Skeletal muscle satellite cell (primary cell): ENCODE measurements around the gene FBXW8.
"Not testable (repeated sequence)": the region's sequence is repeated elsewhere in the genome, so short reads cannot be mapped to it uniquely, and the experiment has no call there.

ENCODE experiments used
- H3K27me3 ChIP-seq: 2 replicates; pipeline ENCODE4 v1.7.0; 2013; ENCODE audit warnings: low read length; ENCODE audit not compliant: control insufficient read depth, insufficient read depth
- H3K36me3 ChIP-seq: 2 replicates; pipeline ENCODE4 v1.7.0; 2013; ENCODE audit warnings: mild to moderate bottlenecking, control low read depth, low read length; ENCODE audit not compliant: insufficient read depth
- H3K4me1 ChIP-seq: 2 replicates; pipeline ENCODE4 v1.7.0; 2013; ENCODE audit warnings: low read length; ENCODE audit not compliant: control insufficient read depth, insufficient read depth
- H3K4me2 ChIP-seq: 2 replicates; pipeline ENCODE4 v1.7.0; 2013; ENCODE audit warnings: mild to moderate bottlenecking, low read length
- H3K4me3 ChIP-seq: 2 replicates; pipeline ENCODE4 v1.7.0; 2013; ENCODE audit warnings: low read length
- H3K9ac ChIP-seq: 2 replicates; pipeline ENCODE4 v1.7.0; 2013; ENCODE audit warnings: mild to moderate bottlenecking, low read depth, low read length, moderate library complexity
- H3K9me3 ChIP-seq: replicated peaks from 2 replicates; pipeline ENCODE4 v1.7.0; 2013; ENCODE audit warnings: mild to moderate bottlenecking, control low read depth, low read length

FBXW8 gene

DNA sequence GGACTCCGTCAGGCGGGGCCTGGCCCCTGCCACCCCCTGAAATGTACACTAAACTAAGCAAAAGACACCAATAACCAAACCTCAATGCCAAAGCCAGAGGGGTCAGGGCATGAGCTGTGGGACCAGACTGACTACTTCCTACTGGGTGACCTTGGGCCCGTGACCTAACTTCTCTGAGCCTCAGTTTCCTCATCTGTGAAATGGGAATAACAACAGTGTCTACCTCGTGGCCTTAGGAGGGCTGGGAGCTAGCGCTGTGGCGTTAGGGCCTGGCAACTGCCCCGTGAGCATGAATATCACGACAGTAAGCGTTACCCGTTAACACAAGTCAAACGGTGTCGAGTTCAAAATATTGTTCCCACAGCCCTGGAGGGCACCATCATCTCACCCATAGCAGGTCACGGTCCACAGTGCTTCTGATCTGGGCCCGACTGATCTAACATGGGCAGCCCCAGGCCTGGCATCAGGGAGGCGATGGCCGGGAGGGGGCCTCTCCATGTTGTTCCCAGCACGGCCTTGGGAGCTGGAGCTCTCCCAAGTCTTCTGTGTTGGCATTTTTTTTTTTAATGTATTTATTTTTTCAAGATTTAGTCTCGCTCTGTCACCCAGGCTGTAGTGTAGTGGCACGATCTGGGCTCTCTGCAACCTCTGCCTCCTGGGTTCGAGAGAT, 136.2 kb downstream of the FBXW8 start:
- Histone ChIP-seq H3K9me3 (no peaks in the 10 kb centered on the region), H3K4me3 (no peak overlapping the region), H3K4me2 (no peak overlapping the region), H3K9ac (no peak overlapping the region), H3K27me3 (peaks cover 30% of the 10 kb centered on the region), H3K36me3 (no peaks in the 10 kb centered on the region), H3K4me1 (no peaks in the 10 kb centered on the region)

GRCh38 chr12:117047810-117048584, 137.2 kb downstream of the FBXW8 start:
- no peak overlapping the region for H3K9ac ChIP-seq
- no peaks in the 10 kb centered on the region for H3K4me1 ChIP-seq
- no peaks in the 10 kb centered on the region for H3K9me3 ChIP-seq
- no peak overlapping the region for H3K4me3 ChIP-seq
- no peak overlapping the region for H3K4me2 ChIP-seq
- peaks cover 38% of the 10 kb centered on the region for H3K27me3 ChIP-seq
- no peaks in the 10 kb centered on the region for H3K36me3 ChIP-seq

- H3K9ac ChIP-seq = no peak overlapping the region
- no peak overlapping the region for H3K4me2 ChIP-seq
- H3K9me3 ChIP-seq = no peaks in the 10 kb centered on the region
- no peaks in the 10 kb centered on the region for H3K4me1 ChIP-seq
- H3K4me3 ChIP-seq = no peak overlapping the region
- H3K27me3 ChIP-seq = peaks cover 43% of the 10 kb centered on the region
- H3K36me3 ChIP-seq = no peaks in the 10 kb centered on the region
Measured at GRCh38 chr12:117048585-117048904, 137.8 kb downstream of the FBXW8 start.

GRCh38 chr12:117049295-117049694, 138.5 kb downstream of the FBXW8 start:
- no peaks in the 10 kb centered on the region for H3K36me3 ChIP-seq
- no peaks in the 10 kb centered on the region for H3K9me3 ChIP-seq
- no peak overlapping the region for H3K4me3 ChIP-seq
- H3K4me2 ChIP-seq = no peak overlapping the region
- peaks cover 46% of the 10 kb centered on the region for H3K27me3 ChIP-seq
- H3K9ac ChIP-seq = no peak overlapping the region
- no peaks in the 10 kb centered on the region for H3K4me1 ChIP-seq

- H3K4me3 ChIP-seq = no peak overlapping the region
- no peaks in the 10 kb centered on the region for H3K9me3 ChIP-seq
- H3K4me1 ChIP-seq = no peaks in the 10 kb centered on the region
- H3K36me3 ChIP-seq = no peaks in the 10 kb centered on the region
- H3K4me2 ChIP-seq = no peak overlapping the region
- peaks cover 44% of the 10 kb centered on the region for H3K27me3 ChIP-seq
- H3K9ac ChIP-seq = no peak overlapping the region
Measured at GRCh38 chr12:117050060-117050459, 139.3 kb downstream of the FBXW8 start.

- no peaks in the 10 kb centered on the region for H3K9me3 ChIP-seq
- no peaks in the 10 kb centered on the region for H3K36me3 ChIP-seq
- H3K4me3 ChIP-seq = no peak overlapping the region
- H3K4me2 ChIP-seq = no peak overlapping the region
- no peaks in the 10 kb centered on the region for H3K4me1 ChIP-seq
- H3K27me3 ChIP-seq = peaks cover 38% of the 10 kb centered on the region
- no peak overlapping the region for H3K9ac ChIP-seq
Measured at GRCh38 chr12:117051380-117051779, 140.6 kb downstream of the FBXW8 start.

- Histone ChIP-seq H3K4me3 (no peak overlapping the region), H3K9me3 (no peaks in the 10 kb centered on the region), H3K36me3 (no peaks in the 10 kb centered on the region), H3K4me2 (no peak overlapping the region), H3K9ac (no peak overlapping the region), H3K27me3 (peaks cover 48% of the 10 kb centered on the region), H3K4me1 (no peaks in the 10 kb centered on the region)
Measured at GRCh38 chr12:117052386-117053049, 141.8 kb downstream of the FBXW8 start.

GRCh38 chr12:117053050-117053400, 142.3 kb downstream of the FBXW8 start:
- no peaks in the 10 kb centered on the region for H3K9me3 ChIP-seq
- no peak overlapping the region for H3K9ac ChIP-seq
- H3K36me3 ChIP-seq = no peaks in the 10 kb centered on the region
- no peak overlapping the region for H3K4me3 ChIP-seq
- peaks cover 49% of the 10 kb centered on the region for H3K27me3 ChIP-seq
- no peaks in the 10 kb centered on the region for H3K4me1 ChIP-seq
- no peak overlapping the region for H3K4me2 ChIP-seq

GRCh38 chr12:117053597-117054201, 142.9 kb downstream of the FBXW8 start:
- no peaks in the 10 kb centered on the region for H3K36me3 ChIP-seq

DNA sequence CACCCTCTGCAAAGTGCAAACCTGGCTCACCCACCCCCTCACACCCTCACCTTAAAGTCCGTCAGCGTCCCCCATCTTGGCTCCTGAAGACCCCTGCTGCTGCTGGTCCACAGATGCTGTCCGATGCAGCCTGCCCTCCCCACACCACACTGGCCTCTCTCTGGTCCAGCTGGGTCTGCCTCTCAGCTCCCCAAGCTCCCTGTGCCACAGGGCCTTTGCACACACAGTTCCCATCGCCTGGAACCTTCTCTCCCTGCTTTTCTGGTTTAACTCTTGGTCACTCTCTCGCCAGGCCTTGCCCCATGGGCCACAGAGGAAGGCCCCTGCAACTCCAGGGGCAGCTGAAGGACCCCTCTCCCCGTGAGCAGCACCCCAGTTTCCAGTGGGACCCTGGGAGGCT, 143.5 kb downstream of the FBXW8 start:
- H3K27me3 ChIP-seq = peaks cover 55% of the 10 kb centered on the region
- no peak overlapping the region for H3K4me3 ChIP-seq
- no peaks in the 10 kb centered on the region for H3K4me1 ChIP-seq
- H3K9ac ChIP-seq = no peak overlapping the region
- H3K36me3 ChIP-seq = no peaks in the 10 kb centered on the region
- no peaks in the 10 kb centered on the region for H3K9me3 ChIP-seq
- H3K4me2 ChIP-seq = no peak overlapping the region

More at GRCh38 chr12:117053597-117054201, 142.9 kb downstream of the FBXW8 start:
- H3K4me2 ChIP-seq = no peak overlapping the region
- no peaks in the 10 kb centered on the region for H3K9me3 ChIP-seq
- H3K4me1 ChIP-seq = no peaks in the 10 kb centered on the region
- no peak overlapping the region for H3K9ac ChIP-seq
- H3K4me3 ChIP-seq = no peak overlapping the region
- H3K27me3 ChIP-seq = peaks cover 52% of the 10 kb centered on the region

- not testable (repeated sequence) for H3K4me2 ChIP-seq, H3K9ac ChIP-seq, H3K36me3 ChIP-seq, H3K9me3 ChIP-seq, H3K4me1 ChIP-seq, H3K4me3 ChIP-seq
- H3K27me3 ChIP-seq = peaks cover 66% of the 10 kb centered on the region
Measured at GRCh38 chr12:117057626-117058025, 146.9 kb downstream of the FBXW8 start.
